ENCODE results near the gene PHF5A. TPM values are rescaled to one million over a fixed set of nuclear protein-coding genes. Genes with fewer than 3 reads are reported as not detected.

Gene PHF5A
- total RNA-seq, 4 donors from 2014 or later, result 33.8 to 43.5 (median 38.9) TPM

GRCh38 chr22:41474872-41475451 lies 6.5 kb upstream of the PHF5A start:
- in situ Hi-C loops (cut with MboI; ENCODE audit: low sequenced_read_pairs in 4 of 4), result loop anchor here in 2 of 4 donors (5.0 to 10.0 kb wide), 2 partner anchors 37 to 70 kb away; no protein-coding TSS in a partner anchor
- no peak for DNase-seq
- intact Hi-C loops (cut with DNase I; ENCODE audit: low total_unique reads), result no loop called here
- TF ChIP-seq POLR2A (IDR thresholded peaks at IDR 0.05) (no peak), CTCF (IDR thresholded peaks at IDR 0.05 in 4 of 5, conservative IDR thresholded peaks at IDR 0.05 in 1 of 5) (no peak)
- Histone ChIP-seq H3K4me3 (no peak overlapping the region), H3K4me1 (peaks cover 78 to 82% of the 10 kb centered on the region in 2 donors), H3K27me3 (no peaks in the 10 kb centered on the region), H3K27ac (peak overlapping the region; percentile 96 to 98 (median 96)), H3K36me3 (no peaks in the 10 kb centered on the region), H3K9me3 (no peaks in the 10 kb centered on the region)
- ATAC-seq, result no peak

GRCh38 chr22:41471568-41471967 lies 3.1 kb upstream of the PHF5A start:
- TF ChIP-seq POLR2A (IDR thresholded peaks at IDR 0.05), result peak in 1 of 2 donors; percentile 13
- TF ChIP-seq CTCF (IDR thresholded peaks at IDR 0.05 in 4 of 5, conservative IDR thresholded peaks at IDR 0.05 in 1 of 5), result no peak
- Histone ChIP-seq H3K27me3 (no peaks in the 10 kb centered on the region), H3K9me3 (no peaks in the 10 kb centered on the region), H3K4me1 (peaks cover 63 to 64% of the 10 kb centered on the region in 2 donors), H3K27ac (peak overlapping the region; percentile 96 to 98 (median 96)), H3K4me3 (peak overlapping the region in 2 of 4 donors; percentile 21 to 22), H3K36me3 (peaks cover 0 to 12% of the 10 kb centered on the region in 2 donors)
- intact Hi-C loops (cut with DNase I; ENCODE audit: low total_unique reads) (no loop called here), in situ Hi-C loops (cut with MboI; ENCODE audit: low sequenced_read_pairs in 4 of 4) (loop anchor here in 2 of 4 donors (5.0 to 10.0 kb wide), 2 partner anchors 41 to 67 kb away; no protein-coding TSS in a partner anchor)
- ATAC-seq (peak in 1 of 2 donors; percentile 38), DNase-seq (no peak)

- ATAC-seq (no peak), DNase-seq (no peak)
- Histone ChIP-seq H3K9me3 (no peaks in the 10 kb centered on the region), H3K4me1 (peaks cover 59 to 60% of the 10 kb centered on the region in 2 donors), H3K27me3 (no peaks in the 10 kb centered on the region), H3K4me3 (peak overlapping the region in 3 of 4 donors; percentile 21 to 94 (median 84)), H3K36me3 (peaks cover 0 to 19% of the 10 kb centered on the region in 2 donors), H3K27ac (peak overlapping the region; percentile 96 to 98 (median 96))
- in situ Hi-C loops (cut with MboI; ENCODE audit: low sequenced_read_pairs in 4 of 4), result loop anchor here in 2 of 4 donors (5.0 to 10.0 kb wide), 2 partner anchors 41 to 66 kb away; no protein-coding TSS in a partner anchor
- TF ChIP-seq POLR2A (IDR thresholded peaks at IDR 0.05), result no peak
- no peak for TF ChIP-seq CTCF (IDR thresholded peaks at IDR 0.05 in 4 of 5, conservative IDR thresholded peaks at IDR 0.05 in 1 of 5)
- intact Hi-C loops (cut with DNase I; ENCODE audit: low total_unique reads), result no loop called here
These were observed 2.4 kb upstream of the PHF5A start for GRCh38 chr22:41470886-41471285.

- H3K4me3 ChIP-seq, result peak overlapping the region; percentile 77 to 94 (median 88)
- no peaks in the 10 kb centered on the region for H3K9me3 ChIP-seq
- DNase-seq, result peak; percentile 50 to 82
- peaks cover 49 to 55% of the 10 kb centered on the region in 2 donors for H3K4me1 ChIP-seq
- H3K27me3 ChIP-seq, result no peaks in the 10 kb centered on the region
- ATAC-seq, result peak; percentile 51 to 66
- TF ChIP-seq CTCF (IDR thresholded peaks at IDR 0.05 in 4 of 5, conservative IDR thresholded peaks at IDR 0.05 in 1 of 5) (peak in 2 of 5 experiments; percentile 3 to 5), POLR2A (IDR thresholded peaks at IDR 0.05) (no peak)
- H3K36me3 ChIP-seq, result peaks cover 0 to 34% of the 10 kb centered on the region in 2 donors
- intact Hi-C loops (cut with DNase I; ENCODE audit: low total_unique reads) (loop anchor here (1.0 to 10.0 kb wide), 2 partner anchors 21 to 1285 kb away; no protein-coding TSS in a partner anchor), in situ Hi-C loops (cut with MboI; ENCODE audit: low sequenced_read_pairs in 4 of 4) (no loop called here)
- H3K27ac ChIP-seq, result peak overlapping the region; percentile 96 to 98 (median 96)
These were observed 843 bp upstream of the PHF5A start for GRCh38 chr22:41469218-41469851.
